CD4-positive, alpha-beta T cell treated with Interleukin-6 at 100 ng/mL for 8 hours (primary cell): ENCODE results near the gene RBPJ.
"Not testable (repeated sequence)": the region's sequence is repeated elsewhere in the genome, so short reads cannot be mapped to it uniquely, and the experiment has no call there.

Source experiments
- DNase-seq: peaks from one replicate; pipeline ENCODE4 v3.0.0-alpha.2; 2020; ENCODE audit warnings: mixed read lengths, low spot score

The RBPJ gene

DNA sequence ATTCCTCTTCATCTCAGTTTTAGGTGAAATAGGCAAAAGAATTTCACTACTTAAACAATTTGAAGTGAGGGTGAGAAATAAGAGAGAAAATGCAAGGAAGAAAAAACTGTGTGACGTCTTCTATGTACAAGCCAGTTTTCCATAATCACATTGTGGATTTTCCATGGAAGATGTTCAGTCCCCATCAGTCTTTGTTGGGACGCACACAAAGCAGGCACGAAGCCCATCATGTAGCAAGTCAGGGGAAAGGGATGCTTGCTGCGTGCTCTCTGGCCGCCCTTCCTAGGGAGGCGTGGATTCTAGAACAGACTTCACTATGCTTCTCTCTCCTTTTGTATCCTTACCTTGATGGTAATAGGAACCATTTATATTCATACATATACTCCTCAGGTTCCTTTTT lies 54.7 kb downstream of the RBPJ start:
- DNase-seq = no peak

- DNase-seq = no peak
These were observed 56.8 kb downstream of the RBPJ start for GRCh38 chr4:26377328-26378311.

GRCh38 chr4:26379837-26380236 lies 59.0 kb downstream of the RBPJ start:
- no peak for DNase-seq

GRCh38 chr4:26380740-26381139 lies 59.9 kb downstream of the RBPJ start:
- no peak for DNase-seq

DNA sequence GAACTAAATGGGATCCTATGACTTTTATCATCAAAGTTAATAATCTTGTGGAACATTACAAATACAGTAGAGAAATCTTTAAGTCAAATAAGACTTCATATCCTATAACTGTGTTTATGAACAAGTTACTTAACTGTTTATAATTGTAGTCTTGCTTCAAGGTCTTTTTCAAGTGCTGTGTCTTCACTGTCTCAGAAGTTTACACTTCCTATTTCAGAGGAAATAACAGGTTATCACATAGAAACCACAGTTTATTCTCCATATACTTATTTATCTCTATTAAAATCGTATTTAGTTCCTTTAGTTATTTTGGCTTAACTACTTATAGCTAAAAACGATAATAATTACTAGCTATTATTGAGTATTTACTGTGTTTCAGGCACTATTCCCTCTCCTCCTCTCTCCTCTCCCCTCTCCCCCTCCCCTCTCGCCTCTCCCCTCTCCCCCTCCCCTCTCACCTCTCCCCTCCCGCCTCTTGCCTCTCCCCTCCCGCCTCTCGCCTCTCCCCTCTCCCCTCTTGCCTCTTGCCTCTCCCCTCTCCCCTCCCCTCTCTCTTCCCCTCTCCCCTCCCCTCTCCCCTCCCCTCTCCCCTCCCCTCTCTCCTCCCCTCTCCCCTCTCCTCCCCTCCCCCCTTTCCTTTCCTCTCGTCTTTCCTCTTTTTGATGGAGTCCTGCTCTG lies 63.7 kb downstream of the RBPJ start:
- DNase-seq = no peak

- no peak for DNase-seq
These were observed 64.9 kb downstream of the RBPJ start for GRCh38 chr4:26385690-26386089.

DNA sequence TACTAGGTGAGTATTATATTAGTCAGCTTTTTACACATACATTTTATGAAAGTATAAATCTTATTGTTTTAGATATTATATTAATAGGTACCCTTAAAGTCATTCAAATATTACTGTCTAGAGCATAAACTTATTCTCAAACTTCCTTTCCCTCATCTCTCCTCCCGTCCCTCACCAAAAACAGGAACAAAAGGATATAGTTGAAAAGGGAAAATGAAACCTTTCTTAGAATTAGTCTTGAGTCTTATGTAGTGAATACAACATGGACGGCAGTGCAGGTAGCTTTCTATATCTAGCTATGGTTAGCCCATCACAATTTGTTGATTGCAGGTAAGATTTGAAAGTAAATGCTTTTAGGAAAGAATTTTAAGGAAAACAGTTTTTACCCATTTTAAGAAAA lies 65.6 kb downstream of the RBPJ start:
- DNase-seq = no peak

GRCh38 chr4:26388671-26389070 lies 67.9 kb downstream of the RBPJ start:
- DNase-seq = no peak

- no peak for DNase-seq
These were observed 76.3 kb downstream of the RBPJ start for GRCh38 chr4:26397086-26397485.

DNA sequence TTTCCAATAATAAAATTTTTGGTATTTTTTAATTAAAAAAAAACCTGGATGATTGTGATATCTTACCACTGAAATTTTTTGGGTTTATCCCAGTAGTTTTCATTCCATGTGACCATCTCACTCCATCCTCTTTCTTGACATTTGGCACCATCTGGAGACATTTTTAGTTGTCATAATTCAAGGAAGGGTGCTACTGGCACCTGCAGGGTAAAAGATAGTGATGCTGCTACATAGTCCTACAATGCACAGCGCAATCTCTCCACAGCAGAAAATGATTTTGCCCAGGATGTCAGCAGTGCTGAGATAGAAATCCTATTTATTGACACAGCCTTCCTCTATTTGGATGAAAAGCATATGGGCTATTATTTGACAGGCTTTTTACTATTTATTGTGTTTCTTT lies 79.3 kb downstream of the RBPJ start:
- DNase-seq = no peak

- DNase-seq = not testable (repeated sequence)
These were observed 81.2 kb downstream of the RBPJ start for GRCh38 chr4:26402017-26402416.

DNA sequence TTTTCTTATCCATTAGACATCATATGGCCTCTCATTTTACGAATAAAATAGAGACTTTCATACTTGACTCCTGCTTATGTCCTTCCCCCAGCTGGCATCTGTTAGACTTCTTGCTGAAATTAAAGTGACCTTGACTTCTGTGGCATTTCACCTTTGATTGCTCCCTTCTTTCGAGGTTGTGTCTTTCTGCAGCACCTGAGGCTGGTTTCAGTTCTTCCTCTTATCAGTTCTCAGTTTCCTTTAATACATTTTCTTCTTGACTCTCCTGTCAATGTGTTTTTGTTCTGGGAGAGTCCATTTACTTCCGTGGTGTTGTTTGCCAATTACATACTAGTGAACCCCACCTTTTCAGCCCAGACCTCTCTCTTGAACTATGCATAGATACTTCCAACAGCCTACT lies 81.6 kb downstream of the RBPJ start:
- no peak for DNase-seq

- DNase-seq = no peak
These were observed 84.0 kb downstream of the RBPJ start for GRCh38 chr4:26404743-26405206.

DNA sequence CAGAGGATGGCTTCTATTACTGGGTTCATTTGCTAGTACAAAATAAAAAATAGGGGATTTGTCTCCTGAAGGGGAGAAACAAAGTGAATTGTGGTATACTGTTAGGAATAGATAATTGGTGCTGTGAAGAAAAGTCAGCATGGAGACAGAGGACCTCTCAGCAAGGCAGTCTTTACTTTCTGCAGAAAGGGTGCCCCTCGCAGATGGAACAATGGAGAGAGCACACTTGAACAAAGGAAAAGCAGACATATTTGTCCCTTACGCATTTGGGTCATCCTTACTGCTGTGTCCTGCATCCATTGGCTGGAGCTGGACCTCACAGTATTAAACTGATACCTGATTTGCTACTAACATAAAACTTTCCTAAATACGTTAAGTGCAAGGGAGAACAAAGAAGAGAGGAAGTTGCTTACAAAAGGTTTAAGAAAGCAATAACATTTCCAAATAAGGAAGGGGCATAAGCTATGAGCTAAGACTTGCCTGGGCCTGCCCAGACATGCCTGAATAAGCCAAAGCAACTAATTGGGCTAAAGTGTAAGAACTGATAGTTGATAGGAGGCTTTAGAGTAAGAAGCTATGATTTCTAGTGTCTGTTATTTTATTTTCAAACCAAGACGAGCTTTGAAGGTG lies 85.6 kb downstream of the RBPJ start:
- DNase-seq = no peak

- no peak for DNase-seq
These were observed 86.7 kb downstream of the RBPJ start for GRCh38 chr4:26407476-26407875.

- DNase-seq = peak; percentile 51
These were observed 89.8 kb downstream of the RBPJ start for GRCh38 chr4:26410385-26411293.

DNA sequence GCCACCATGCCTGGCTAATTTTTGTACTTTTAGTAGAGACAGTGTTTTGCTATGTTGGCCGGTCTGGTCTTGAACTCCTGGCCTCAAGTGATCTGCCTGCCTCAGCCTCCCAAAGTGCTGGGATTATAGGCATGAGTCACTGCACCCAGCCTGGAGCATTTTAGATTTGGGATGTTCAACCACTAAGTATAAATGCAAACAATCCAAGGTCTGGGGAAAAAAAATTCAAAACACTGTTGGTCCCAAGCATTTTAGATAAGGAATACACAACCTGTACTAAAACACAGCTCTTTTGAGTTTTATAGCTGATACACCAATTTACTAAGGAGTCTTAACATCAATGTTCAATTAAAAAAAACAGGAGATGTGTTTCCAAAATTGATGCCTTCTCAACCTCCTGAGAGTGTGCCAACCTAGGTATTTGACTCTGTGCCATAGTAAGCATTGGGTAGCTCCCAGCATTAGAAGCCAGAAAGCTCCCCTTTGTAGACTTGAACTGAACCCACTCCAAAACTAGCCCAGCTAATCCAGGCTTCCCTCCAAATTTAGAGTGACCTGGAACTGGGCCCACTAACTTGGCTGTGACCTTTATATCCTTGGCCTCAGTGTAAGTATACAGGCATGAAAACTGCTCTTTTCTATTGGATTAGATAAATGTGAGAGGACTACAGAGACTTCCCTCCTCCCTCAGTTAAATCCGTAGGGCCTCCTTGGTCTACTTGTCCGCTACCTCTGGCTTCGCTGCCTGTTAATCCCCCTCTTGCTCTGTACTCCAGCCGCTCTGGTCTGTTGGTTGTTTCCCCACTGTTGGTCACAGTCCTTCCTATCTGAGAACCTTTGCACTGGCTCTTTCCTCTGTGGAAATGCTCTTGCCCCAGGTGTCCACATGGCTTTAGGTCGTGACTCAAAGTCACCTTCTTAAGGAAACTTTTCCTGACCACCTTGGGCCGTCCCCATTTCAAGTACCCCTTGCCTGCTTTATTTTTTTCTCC lies 91.9 kb downstream of the RBPJ start:
- no peak for DNase-seq

- DNase-seq = no peak
These were observed 92.8 kb downstream of the RBPJ start for GRCh38 chr4:26413582-26413981.

DNA sequence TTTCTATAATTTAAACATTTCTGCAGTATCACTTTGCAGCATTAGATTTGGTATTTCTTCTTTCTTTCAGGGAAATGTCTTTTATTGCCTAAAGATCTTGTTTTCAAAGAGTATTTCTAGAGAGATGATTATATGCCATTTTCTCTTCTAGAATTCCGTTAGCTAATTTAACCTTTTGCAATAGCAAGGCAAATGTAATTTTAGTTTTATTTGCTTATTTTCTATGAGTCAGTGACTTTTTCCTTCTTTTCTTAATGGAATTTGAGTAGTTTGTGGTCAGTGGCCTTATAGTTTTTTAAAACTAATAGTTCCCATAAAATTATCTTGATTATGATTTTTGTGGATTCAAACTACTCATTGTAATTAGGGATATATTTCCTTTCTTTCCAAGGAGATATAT lies 97.3 kb downstream of the RBPJ start:
- no peak for DNase-seq

DNA sequence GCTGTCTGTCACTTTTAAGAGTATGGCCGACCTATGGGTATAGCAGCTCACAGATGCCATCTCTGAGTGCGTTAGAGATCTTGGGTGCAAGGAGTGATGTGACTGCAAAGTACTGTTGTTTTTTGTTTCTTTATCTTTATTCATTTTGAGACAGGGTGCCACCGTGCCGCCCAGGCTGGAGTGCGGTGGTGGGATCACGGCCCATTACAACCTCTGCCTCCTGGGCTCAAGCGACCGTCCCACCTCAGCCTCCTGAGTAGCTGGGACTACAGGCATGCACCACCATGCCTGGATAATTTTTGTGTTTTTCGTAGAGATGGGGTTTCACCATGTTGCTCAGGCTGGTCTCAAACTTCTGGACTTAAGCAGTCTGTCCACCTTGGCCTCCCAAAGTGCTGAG lies 98.0 kb downstream of the RBPJ start:
- no peak for DNase-seq
